RKO (cell line): ENCODE measurements around the gene OCIAD2.
"Not testable (repeated sequence)": the region's sequence is repeated elsewhere in the genome, so short reads cannot be mapped to it uniquely, and the experiment has no call there.

Source experiments
- DNase-seq: peaks from one replicate; pipeline ENCODE4 v3.0.0-alpha.2; 2016; ENCODE audit warnings: low spot score

The OCIAD2 gene

GRCh38 chr4:48854395-48854683 is 52.2 kb downstream of the OCIAD2 start:
- no peak for DNase-seq

DNA sequence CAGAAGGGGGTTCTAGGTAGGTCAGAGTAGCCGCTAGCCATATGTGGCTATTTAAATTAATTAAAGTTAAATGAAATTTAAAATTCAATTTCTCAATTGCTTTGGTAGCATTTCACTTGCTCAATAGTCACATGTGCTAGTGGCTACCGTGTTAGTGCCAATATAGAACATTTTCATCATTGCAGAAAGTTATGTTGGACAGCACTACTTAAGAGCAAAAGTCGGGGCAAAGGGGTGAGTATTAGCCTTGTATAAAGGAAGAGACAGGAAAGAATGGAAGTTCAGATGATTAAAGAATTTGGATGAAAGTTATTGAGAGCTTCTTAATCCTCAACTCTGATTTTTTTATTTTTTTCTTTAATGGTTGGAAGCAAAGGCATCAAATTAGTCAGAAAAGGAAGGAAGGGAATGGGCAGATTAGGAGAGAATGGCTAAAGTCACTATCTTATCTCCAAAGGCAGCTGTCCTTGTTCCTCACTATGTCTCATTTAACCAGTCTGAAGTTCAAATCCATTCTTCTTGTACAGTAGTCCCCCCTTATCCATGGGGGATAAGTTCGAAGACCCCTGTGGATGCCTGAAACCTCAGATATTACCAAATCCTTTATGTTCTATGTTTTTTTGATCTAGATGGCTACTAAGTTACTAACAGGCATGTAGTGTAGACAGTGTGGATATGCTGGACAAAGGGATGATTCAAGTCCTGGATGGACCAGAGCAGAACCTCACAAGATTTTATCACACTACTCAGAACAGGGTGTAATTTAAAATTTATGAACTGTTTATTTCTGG is 52.8 kb downstream of the OCIAD2 start:
- no peak for DNase-seq

DNA sequence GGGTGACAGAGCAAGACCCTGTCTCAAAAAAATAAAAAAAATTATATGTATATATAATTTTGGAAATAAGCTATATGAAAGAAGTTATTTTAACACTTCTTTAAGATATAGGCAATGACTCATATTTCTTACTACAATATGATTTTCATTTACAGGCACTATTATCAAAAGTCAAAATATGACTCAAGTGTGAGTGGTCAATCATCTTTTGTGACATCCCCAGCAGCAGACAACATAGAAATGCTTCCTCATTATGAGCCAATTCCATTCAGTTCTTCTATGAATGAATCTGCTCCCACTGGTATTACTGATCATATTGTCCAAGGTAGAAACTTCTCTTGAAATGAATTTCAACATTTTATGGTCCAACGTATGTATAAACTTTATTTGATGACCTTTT is 54.9 kb downstream of the OCIAD2 start:
- peak; percentile 38 for DNase-seq

- not testable (repeated sequence) for DNase-seq
Observed at GRCh38 chr4:48848799-48849198, 57.8 kb downstream of the OCIAD2 start.

GRCh38 chr4:48844843-48845242 is 61.7 kb downstream of the OCIAD2 start:
- no peak for DNase-seq

DNA sequence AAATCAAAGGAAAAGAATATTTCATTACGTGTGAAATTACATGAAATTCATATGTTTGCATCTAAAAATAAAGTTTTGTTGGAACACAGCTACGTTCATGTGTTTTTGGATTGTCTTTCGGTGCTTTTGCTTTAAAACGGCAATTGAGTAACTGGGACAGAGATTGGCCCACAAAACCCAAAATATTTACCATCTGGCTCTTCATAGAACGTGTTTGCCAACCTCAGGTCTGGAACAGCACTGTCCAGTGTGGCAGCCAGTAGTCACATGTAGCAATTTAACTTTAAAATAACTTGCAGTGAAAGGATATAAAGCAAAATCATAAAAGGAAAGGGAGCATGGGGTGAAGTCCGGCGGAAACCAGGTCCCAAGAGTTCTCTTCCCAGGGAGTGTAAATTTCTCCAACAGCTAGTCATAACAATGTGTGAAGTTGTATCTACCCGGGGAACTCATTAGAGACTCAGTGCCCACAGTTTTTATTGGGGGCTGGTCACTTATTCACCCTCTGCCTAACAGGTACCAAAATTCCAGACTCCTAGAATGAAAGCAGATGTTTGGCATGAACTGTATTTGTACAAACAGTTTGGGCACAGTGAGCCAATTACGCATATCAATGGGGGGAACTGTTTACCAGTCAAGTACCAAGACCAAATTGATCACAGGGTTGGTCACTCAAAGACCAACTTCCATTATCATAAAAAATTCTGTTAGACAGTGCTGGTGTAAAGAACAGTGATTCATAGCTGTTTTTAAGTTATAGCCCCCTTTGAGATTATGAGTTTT is 65.3 kb downstream of the OCIAD2 start:
- no peak for DNase-seq

- no peak for DNase-seq
Observed at GRCh38 chr4:48836658-48837057, 69.9 kb downstream of the OCIAD2 start.
